HG03175 (cell line): Measurements from ENCODE around the gene GRK3.

Source experiments
- ATAC-seq: cut with Tn5 transposase; IDR thresholded peaks from one replicate; pipeline ENCODE4 v1.9.1; 2021; ENCODE audit warnings: mild to moderate bottlenecking, moderate library complexity; ENCODE audit not compliant: unreplicated experiment

GRK3 gene

GRCh38 chr22:25722223-25722622 is 157.7 kb downstream of the GRK3 start:
- ATAC-seq: no peak

- ATAC-seq: no peak
These were observed 158.2 kb downstream of the GRK3 start for GRCh38 chr22:25722626-25723025.

GRCh38 chr22:25726241-25726640 is 161.8 kb downstream of the GRK3 start:
- no peak for ATAC-seq

- ATAC-seq: no peak
These were observed 163.6 kb downstream of the GRK3 start for GRCh38 chr22:25728071-25728470.

GRCh38 chr22:25729016-25729995 is 164.8 kb downstream of the GRK3 start:
- ATAC-seq: no peak

- no peak for ATAC-seq
These were observed 171.2 kb downstream of the GRK3 start for GRCh38 chr22:25735650-25736049.

- no peak for ATAC-seq
These were observed 172.0 kb downstream of the GRK3 start for GRCh38 chr22:25736378-25737011.

- ATAC-seq: no peak
These were observed 175.3 kb downstream of the GRK3 start for GRCh38 chr22:25739659-25740344.

- ATAC-seq: no peak
These were observed 177.5 kb downstream of the GRK3 start, which contains the start of gene MYO18B for GRCh38 chr22:25741692-25742626. MYO18B (plus strand) TSS chr22:25742188; CDS start chr22:25761093, 18,905 bp downstream.

GRCh38 chr22:25742918-25743708 is 178.6 kb downstream of the GRK3 start:
- ATAC-seq: no peak

- no peak for ATAC-seq
These were observed 180.2 kb downstream of the GRK3 start for GRCh38 chr22:25744694-25745093.

- no peak for ATAC-seq
These were observed 181.0 kb downstream of the GRK3 start for GRCh38 chr22:25745341-25746011.

- ATAC-seq: no peak
These were observed 181.5 kb downstream of the GRK3 start for GRCh38 chr22:25746012-25746373.

- ATAC-seq: no peak
These were observed 182.9 kb downstream of the GRK3 start for GRCh38 chr22:25747245-25747944.

GRCh38 chr22:25748140-25748539 is 183.7 kb downstream of the GRK3 start:
- no peak for ATAC-seq

- ATAC-seq: no peak
These were observed 184.2 kb downstream of the GRK3 start for GRCh38 chr22:25748704-25749103.

GRCh38 chr22:25749420-25750169 is 185.1 kb downstream of the GRK3 start:
- no peak for ATAC-seq
